Nephron (organoid): ENCODE measurements around the gene PACRG.
A peak's percentile ranks its signal among the peaks of the same experiment; 100 is the strongest.

Source experiments
- H3K27ac Mint-ChIP-seq, 3 experiments: 2 replicates each; pipeline ENCODE4 v1.8.0; 2020; ENCODE audit warnings: mixed read lengths in 3 of 3, mild to moderate bottlenecking in 2 of 3, moderate library complexity in 1 of 3
- H3K27me3 Mint-ChIP-seq: 2 replicates; pipeline ENCODE4 v1.8.0; 2021; ENCODE audit warnings: low read depth, mild to moderate bottlenecking, moderate library complexity, mixed read lengths
- H3K36me3 Mint-ChIP-seq: 2 replicates; pipeline ENCODE4 v1.8.0; 2020; ENCODE audit warnings: low read depth, mixed read lengths
- H3K4me1 Mint-ChIP-seq: 2 replicates; pipeline ENCODE4 v1.8.0; 2020; ENCODE audit warnings: mixed read lengths
- H3K4me3 Mint-ChIP-seq, 3 experiments: 2 replicates each; pipeline ENCODE4 v1.8.0; 2020; ENCODE audit warnings: mild to moderate bottlenecking in 3 of 3, mixed read lengths in 3 of 3, moderate library complexity in 2 of 3
- H3K9me3 Mint-ChIP-seq: 2 replicates; pipeline ENCODE4 v1.8.0; 2020; ENCODE audit warnings: mixed read lengths
- TF ChIP-seq, protein P1 (sequence below), 3 experiments: fragments of 200-600 bp; sonication (generic); IDR thresholded peaks; one replicate each; pipeline ENCODE4 v1.5.0; 2021; ENCODE audit warnings: antibody characterized with exemption in 3 of 3; ENCODE audit not compliant: unreplicated experiment in 3 of 3

PACRG gene

DNA sequence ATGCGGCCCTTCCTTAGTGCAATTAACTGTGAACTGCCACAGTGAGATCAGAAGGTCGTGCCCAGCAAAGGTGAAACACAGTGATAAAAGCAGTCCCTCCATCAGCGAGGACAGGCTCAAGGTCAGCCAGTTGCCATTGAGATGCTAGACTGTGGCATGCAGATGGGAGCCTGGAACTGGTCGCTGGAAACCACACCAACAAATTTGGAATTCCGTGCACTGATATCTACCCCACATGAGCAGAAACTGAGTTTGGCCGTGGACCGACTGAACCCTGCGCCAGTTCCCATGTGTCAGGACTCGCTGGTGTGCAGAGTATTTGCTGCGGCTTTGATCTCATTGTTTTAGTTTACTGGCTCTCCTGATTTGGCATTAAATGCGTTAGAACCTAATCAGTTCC lies 561.1 kb downstream of the PACRG start:
- TF ChIP-seq, protein P1, sequence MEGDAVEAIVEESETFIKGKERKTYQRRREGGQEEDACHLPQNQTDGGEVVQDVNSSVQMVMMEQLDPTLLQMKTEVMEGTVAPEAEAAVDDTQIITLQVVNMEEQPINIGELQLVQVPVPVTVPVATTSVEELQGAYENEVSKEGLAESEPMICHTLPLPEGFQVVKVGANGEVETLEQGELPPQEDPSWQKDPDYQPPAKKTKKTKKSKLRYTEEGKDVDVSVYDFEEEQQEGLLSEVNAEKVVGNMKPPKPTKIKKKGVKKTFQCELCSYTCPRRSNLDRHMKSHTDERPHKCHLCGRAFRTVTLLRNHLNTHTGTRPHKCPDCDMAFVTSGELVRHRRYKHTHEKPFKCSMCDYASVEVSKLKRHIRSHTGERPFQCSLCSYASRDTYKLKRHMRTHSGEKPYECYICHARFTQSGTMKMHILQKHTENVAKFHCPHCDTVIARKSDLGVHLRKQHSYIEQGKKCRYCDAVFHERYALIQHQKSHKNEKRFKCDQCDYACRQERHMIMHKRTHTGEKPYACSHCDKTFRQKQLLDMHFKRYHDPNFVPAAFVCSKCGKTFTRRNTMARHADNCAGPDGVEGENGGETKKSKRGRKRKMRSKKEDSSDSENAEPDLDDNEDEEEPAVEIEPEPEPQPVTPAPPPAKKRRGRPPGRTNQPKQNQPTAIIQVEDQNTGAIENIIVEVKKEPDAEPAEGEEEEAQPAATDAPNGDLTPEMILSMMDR (IDR thresholded peaks at IDR 0.05; ENCODE audit: unreplicated experiment in 3 of 3), result no peak
- no peaks in the 10 kb centered on the region for H3K36me3 Mint-ChIP-seq

DNA sequence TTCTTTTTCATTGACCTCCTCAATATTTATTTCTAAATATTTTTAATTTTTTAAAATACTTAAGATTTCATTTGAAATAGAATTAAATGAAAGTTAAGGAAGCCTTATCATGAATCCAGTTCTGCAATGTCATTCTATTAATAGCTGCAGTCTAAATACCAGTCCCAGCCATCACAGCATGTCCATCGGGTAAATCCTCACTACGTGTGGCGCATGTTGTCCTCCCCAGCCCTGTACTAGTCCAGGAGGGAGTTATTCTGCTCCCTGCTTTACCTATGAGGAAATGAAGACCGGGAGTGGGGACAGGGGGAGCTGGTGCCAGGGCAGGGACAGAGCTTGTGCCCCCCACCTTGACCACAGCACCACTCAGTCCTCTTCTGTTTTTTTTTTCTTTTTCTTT lies 561.7 kb downstream of the PACRG start:
- Mint-ChIP-seq H3K4me3 (no peak overlapping the region), H3K27ac (no peak overlapping the region), H3K4me1 (peaks cover 23% of the 10 kb centered on the region), H3K27me3 (peaks cover 5% of the 10 kb centered on the region), H3K36me3 (no peaks in the 10 kb centered on the region), H3K9me3 (no peaks in the 10 kb centered on the region)
- TF ChIP-seq, protein P1 (IDR thresholded peaks at IDR 0.05; ENCODE audit: unreplicated experiment in 3 of 3), result no peak

More for the DNA sequence above, 561.1 kb downstream of the PACRG start:
- Mint-ChIP-seq H3K9me3 (no peaks in the 10 kb centered on the region), H3K4me1 (peaks cover 23% of the 10 kb centered on the region), H3K27me3 (peaks cover 5% of the 10 kb centered on the region), H3K4me3 (no peak overlapping the region), H3K27ac (no peak overlapping the region)

GRCh38 chr6:163290545-163291274 lies 562.9 kb downstream of the PACRG start:
- Mint-ChIP-seq H3K36me3 (no peaks in the 10 kb centered on the region), H3K9me3 (no peaks in the 10 kb centered on the region), H3K4me1 (peaks cover 17% of the 10 kb centered on the region), H3K27me3 (peaks cover 5% of the 10 kb centered on the region), H3K4me3 (no peak overlapping the region), H3K27ac (no peak overlapping the region)
- TF ChIP-seq, protein P1 (IDR thresholded peaks at IDR 0.05; ENCODE audit: unreplicated experiment in 3 of 3), result no peak

DNA sequence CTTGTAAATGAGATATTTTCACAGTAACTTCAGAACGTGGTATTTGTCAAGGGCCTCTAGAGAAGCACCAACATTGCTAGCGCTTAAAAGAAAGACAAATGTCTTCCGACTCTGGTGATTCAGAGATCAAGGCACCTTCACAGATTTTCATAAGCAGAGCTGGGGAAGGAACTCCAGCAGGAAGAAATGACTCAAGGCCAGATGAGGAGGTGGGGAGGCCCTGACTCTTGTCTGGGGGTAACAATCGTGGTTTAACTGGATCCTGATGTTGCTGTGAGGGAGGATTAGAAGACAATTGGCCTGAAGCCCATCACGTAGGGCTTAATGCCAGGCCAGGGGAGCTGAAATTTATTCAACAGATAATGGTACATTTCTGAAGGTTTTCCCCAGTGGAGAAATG lies 563.8 kb downstream of the PACRG start:
- H3K4me1 Mint-ChIP-seq, result peaks cover 16% of the 10 kb centered on the region
- peak overlapping the region in 2 of 3 experiments; percentile 5 to 32 for H3K27ac Mint-ChIP-seq
- no peaks in the 10 kb centered on the region for H3K9me3 Mint-ChIP-seq
- no peaks in the 10 kb centered on the region for H3K36me3 Mint-ChIP-seq
- TF ChIP-seq, protein P1 (IDR thresholded peaks at IDR 0.05; ENCODE audit: unreplicated experiment in 3 of 3), result no peak
- H3K27me3 Mint-ChIP-seq, result peaks cover 5% of the 10 kb centered on the region
- H3K4me3 Mint-ChIP-seq, result no peak overlapping the region

DNA sequence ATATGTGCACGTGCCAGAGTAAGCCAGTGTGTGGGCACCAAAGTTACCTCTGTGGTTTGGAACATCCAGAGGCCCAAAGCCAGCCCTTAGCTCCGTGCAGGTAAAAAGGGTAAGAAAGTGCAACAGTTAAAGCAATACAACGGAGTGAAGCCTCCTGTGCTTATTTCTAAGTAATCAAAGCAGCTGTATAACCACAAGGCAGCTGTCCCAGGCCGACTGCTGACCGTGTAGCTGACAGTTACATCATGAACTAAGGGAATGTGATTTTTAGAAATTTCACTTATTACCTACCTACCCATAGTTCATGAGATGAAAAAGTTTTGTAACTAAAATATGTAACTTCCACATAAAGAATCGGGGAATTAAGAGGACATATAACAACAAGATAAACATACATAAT lies 565.5 kb downstream of the PACRG start:
- Mint-ChIP-seq H3K27me3 (peaks cover 6% of the 10 kb centered on the region), H3K27ac (peak overlapping the region in 1 of 3 experiments; percentile 22), H3K9me3 (no peaks in the 10 kb centered on the region), H3K4me3 (no peak overlapping the region), H3K4me1 (peaks cover 32% of the 10 kb centered on the region), H3K36me3 (no peaks in the 10 kb centered on the region)
- TF ChIP-seq, protein P1 (IDR thresholded peaks at IDR 0.05; ENCODE audit: unreplicated experiment in 3 of 3), result no peak

DNA sequence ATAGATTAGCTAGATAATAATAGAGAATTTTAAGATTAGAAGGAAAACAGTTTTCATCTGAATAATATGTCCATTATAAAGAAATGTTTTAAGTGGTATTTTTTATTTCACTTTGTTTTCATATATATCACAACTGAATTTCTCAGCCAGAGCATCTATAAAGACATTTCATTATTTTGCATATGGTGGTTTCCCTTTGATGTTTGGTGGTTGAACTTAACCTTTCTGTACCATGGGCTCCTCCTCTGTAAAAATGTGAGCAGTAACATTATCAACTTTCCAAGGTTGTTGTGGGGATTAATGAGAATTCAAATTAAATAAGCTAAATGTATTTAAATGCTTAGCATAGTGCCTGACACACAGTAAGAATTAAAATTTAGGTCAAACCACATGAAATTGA lies 567.0 kb downstream of the PACRG start:
- Mint-ChIP-seq H3K36me3 (no peaks in the 10 kb centered on the region), H3K27ac (no peak overlapping the region), H3K9me3 (no peaks in the 10 kb centered on the region), H3K27me3 (peaks cover 12% of the 10 kb centered on the region), H3K4me3 (no peak overlapping the region), H3K4me1 (peaks cover 41% of the 10 kb centered on the region)
- TF ChIP-seq, protein P1 (IDR thresholded peaks at IDR 0.05; ENCODE audit: unreplicated experiment in 3 of 3), result no peak
